ENCODE measurements around the gene SPATA31C2. TPM values are rescaled to one million over a fixed set of nuclear protein-coding genes. Genes with fewer than 3 reads are reported as not detected.
A peak's percentile ranks its signal among the peaks of the same experiment; 100 is the strongest.
"Not testable (repeated sequence)": the region's sequence is repeated elsewhere in the genome, so short reads cannot be mapped to it uniquely, and the experiment has no call there.

SPATA31C2 gene
- total RNA-seq, 1 experiment from 2014 or later: not detected

DNA sequence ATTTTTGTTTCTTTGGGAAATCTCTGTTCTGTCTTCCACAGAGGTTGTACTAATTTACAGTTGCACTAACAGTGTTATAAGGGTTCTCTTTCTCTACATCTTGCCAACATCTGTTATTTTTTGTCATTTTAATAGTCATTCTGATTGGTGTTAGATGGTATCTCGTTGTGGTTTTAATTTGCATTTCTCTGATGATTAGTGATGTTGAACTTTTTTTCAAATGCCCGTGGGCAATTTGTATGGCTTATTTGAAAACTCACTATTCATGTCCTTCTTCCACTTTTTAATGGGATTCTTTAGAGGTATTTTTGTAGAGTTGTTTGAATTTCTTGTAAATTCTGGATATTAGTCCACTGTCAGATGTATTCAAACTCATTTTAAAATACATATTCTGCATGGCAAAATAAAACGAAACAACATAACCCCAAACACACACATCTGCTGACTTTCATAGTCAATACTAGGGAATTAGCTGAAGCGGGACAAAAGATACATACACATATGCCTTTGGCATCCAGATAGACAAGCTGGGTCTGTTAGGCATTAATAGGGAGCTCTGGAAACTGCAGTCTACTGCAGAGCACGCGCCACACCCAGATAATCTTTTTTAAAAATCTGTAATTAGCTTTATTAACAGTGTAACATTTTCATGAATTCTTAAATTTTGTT, 5.8 kb upstream of the SPATA31C2 start:
- in situ Hi-C loops (cut with HindIII; ENCODE audit: low pct_unique_long_range_greater_than_20kb, low sequenced_read_pairs): no loop called here
- no peak for DNase-seq (ENCODE audit: low read depth, low spot score)

DNA sequence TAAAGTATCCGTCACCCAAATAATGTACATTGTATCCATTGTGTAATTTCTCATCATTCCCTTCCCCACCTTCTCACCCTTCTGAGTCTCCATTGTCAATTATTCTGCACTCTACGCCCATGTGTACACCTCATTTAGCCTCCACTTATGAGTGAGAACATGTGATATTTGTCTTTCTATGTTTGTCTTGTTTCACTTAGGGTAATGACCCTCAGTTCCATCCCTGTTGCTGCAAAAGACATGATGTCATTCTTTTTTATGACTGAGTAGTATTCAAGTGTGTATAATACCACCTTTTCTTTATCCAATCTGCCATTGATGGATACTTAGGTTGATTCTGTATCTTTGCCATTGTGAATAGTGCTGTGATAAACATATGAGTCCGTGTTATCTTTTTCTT, 4.9 kb upstream of the SPATA31C2 start:
- in situ Hi-C loops (cut with HindIII; ENCODE audit: low pct_unique_long_range_greater_than_20kb, low sequenced_read_pairs): no loop called here
- DNase-seq (ENCODE audit: low read depth, low spot score): peak; percentile 57

DNA sequence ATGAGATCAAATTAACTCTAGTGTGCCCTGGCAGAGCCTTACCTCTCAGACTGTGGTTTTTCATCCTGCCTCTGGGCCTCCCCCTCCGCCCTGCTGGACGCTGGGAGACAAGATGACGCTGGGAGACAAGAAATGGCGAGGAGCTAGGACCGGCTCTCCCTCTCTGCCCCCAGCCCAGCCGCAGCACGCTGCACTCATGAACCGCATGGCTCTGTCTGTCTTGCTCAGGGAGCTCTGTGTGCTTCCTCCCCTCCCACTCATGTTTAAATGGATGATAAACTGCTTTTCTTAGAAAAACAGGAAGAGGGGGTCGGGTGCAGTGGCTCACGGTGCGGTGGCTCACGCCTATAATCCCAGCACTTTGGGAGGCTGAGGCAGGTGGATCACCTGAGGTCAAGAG, 4.7 kb downstream of the SPATA31C2 start:
- in situ Hi-C loops (cut with HindIII; ENCODE audit: low pct_unique_long_range_greater_than_20kb, low sequenced_read_pairs); DNase-seq (ENCODE audit: low read depth, low spot score): not testable (repeated sequence)

DNA sequence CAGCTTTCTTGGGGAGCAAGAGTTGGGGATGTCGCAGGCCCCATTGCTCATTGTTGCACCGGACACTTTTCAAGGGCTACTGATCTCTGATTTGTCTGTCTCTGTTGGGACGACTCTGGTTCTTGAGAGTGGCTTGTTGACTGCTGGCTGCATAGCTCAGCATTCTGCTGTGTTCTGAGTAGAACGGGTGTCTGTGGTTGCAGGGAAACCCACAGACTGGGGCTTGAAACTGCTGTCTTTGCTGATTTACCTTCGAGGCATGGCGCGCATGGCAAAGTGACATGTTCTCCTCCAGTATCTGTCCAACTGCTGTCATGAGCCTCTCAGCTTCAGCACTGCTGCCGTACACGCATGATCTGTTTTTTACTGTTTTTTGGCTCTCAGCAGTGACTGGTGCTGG, 8.7 kb downstream of the SPATA31C2 start:
- in situ Hi-C loops (cut with HindIII; ENCODE audit: low pct_unique_long_range_greater_than_20kb, low sequenced_read_pairs): not testable (repeated sequence)

DNA sequence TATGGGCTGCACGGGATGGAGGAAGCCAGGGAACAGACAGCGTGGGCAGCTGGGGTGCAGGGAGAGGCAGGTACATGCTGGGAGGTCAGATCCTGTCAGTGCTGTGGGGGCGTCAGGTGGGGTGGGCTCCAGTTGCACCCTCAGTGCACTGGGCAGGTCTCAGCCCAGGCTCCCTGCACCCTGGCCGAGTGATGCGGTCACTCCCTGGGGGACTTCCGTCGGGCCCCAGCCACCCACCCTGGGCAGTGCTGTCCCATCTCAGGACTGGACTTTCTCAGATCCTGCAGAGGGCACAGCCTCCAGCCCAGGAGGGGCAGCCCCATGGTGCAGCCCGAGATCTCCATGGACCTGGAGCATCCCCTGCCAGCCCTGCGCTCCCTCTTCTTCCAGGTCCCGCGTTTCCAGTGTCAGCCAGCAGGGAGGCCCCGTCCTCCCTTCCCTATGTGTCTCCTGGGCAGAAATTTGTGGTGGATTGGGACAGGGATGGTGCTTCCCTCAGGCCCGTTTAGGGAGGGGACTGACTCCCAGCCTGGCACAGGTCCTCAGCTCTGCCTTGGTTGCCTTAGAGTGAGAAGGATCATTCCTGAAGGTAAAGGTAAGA, 10.5 kb downstream of the SPATA31C2 start:
- DNase-seq (ENCODE audit: low read depth, low spot score); in situ Hi-C loops (cut with HindIII; ENCODE audit: low pct_unique_long_range_greater_than_20kb, low sequenced_read_pairs): not testable (repeated sequence)

More for the DNA sequence above, 8.7 kb downstream of the SPATA31C2 start:
- not testable (repeated sequence) for DNase-seq (ENCODE audit: low read depth, low spot score)

DNA sequence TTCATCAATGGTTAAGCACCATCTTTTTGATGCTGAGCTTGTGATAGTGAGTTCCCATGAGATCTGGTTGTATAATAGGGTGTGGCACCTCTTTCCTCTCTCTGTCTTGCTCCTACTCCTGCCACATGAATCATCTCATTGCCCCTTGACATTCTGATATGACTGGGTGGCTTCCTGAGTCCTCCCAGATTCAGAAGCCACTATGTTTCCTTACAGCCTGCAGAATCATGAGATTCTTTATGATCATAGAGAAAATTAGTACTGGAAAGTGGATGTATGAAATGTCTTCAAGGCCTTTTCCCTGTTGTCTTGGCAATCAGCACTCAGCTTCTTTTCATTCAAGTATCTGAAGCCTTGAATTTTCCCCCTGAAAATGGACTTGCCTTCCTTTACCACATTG, 14.9 kb downstream of the SPATA31C2 start:
- in situ Hi-C loops (cut with HindIII; ENCODE audit: low pct_unique_long_range_greater_than_20kb, low sequenced_read_pairs): not testable (repeated sequence)

DNA sequence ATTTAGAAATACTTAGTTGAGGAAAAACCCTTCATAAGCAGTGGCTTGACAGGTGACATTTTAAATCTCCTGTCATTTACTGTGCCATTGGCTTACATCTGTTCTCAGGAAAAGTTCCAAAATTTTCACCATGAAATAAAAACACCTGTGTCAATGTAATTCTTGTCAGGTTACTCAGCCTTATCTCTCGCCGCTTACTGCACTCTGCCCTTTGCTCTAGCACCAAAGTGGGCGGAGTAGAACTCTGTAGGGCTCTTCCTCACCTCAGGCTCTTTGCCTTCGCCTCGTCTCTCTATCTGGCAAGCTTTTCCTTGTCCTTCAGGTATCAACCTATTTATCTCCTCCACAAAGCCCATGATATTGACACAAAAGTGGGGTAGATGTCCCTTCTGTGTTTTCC, 20.2 kb downstream of the SPATA31C2 start:
- in situ Hi-C loops (cut with HindIII; ENCODE audit: low pct_unique_long_range_greater_than_20kb, low sequenced_read_pairs); DNase-seq (ENCODE audit: low read depth, low spot score): not testable (repeated sequence)

More for the DNA sequence above, 14.9 kb downstream of the SPATA31C2 start:
- DNase-seq (ENCODE audit: low read depth, low spot score): not testable (repeated sequence)

DNA sequence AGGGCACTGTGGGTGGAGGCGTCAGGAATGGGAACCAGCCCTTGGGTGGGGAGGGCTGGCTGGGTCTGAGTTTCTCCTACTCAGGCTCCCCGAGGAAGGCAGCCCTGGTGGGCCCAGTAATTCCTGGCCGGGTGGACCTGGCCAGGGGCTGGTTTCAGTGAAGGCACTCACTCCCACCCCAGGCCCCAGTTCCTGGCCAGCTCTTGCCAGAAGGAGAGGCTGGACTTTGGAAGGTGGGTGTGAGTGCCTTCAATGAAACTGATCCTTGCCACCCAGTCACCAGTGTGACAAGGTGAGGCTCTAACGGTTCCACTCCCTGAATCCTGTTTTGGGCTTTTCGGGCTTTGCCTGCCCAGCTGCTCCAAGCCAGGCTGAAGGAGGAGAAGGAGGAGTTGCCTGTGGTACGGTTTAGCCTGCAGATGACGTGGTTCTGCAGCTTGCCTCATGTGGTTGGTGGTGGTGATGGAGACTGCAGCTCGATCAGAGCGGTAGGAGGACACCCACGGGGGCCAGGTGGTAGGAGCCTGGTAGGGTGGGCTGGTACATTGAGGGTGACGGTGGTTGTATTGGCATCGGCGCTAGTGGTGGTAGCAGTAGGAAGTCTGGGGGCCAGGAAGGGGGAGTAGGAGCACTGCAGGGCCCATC, 23.2 kb downstream of the SPATA31C2 start:
- DNase-seq (ENCODE audit: low read depth, low spot score); in situ Hi-C loops (cut with HindIII; ENCODE audit: low pct_unique_long_range_greater_than_20kb, low sequenced_read_pairs): not testable (repeated sequence)

DNA sequence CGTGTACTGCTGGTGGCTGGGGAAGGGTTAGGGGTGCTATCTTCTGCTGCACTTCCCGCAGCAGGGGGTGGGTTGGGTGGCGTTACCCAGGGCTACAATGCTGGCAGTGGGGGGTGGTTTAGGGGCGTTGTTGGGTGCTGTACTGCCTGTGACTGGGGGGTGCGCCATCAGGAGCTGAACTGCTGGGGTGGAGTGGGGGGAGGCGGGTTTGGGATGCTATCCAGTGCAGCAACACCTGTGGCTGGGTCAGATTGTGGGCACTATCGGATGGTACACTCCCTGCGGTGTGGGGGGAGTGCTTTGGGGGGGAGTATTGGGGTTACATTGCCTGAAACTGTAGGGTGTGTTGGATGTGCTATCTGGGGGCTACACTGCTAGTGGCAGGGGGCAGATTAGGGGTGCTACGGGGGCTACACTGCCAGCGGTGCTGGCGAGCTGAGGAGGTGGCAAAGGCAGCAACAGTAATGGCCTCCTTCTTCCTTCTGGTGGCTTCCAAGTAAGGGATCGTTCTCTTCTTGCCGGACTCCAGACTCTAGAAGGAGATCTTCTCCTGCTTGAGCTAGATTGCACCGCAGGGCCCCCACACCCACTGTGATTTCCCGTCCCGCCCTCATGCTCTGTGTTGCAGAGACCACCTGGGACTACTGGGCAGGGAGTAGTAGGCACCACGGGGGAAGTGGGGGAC, 23.9 kb downstream of the SPATA31C2 start:
- DNase-seq (ENCODE audit: low read depth, low spot score); in situ Hi-C loops (cut with HindIII; ENCODE audit: low pct_unique_long_range_greater_than_20kb, low sequenced_read_pairs): not testable (repeated sequence)

DNA sequence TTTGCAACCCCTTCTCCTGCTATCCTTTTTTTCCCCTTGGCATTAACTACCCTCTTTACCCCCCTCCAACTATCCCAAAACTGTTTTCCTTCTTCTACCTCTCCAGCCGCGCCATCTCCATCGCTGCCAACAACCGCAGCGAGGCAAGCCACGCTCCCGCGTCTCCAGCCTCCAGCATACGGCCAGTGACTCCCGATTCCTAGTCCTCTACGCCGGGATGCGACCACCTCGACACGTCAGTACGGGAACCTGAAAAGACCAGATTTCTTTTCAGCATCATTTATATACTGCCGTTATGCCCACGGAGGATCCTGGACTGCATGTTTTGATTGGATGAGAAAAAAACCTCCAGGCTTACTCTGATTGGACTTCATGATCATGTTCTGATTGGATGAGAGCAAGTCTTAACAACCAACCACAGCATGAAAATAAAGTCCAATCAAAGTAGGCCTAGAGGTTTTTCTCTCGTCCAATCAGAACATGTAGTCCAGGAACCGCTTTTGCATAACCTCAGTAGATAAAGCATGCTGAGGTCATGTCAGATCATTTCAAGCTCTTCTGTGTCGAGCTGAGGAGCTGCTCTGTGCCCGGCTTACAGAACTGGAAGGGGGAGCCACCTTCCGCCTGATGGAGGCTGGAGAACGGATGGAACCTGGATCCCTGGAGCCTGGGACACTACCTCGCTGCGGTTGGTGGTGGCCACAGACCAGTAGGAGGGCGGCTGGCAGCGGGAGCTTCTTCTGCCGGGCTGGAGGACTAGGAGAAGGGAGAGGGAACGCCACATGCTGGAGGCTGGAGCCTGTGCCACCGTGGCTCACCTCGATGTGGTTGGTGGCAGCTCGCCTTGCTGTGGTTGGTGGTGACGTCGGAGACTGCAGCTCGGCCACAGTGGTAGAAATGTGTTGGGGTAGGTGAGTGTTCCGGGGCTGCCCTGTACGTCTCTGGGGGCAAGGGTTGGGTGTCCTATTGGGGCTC, 24.8 kb downstream of the SPATA31C2 start:
- DNase-seq (ENCODE audit: low read depth, low spot score); in situ Hi-C loops (cut with HindIII; ENCODE audit: low pct_unique_long_range_greater_than_20kb, low sequenced_read_pairs): not testable (repeated sequence)

DNA sequence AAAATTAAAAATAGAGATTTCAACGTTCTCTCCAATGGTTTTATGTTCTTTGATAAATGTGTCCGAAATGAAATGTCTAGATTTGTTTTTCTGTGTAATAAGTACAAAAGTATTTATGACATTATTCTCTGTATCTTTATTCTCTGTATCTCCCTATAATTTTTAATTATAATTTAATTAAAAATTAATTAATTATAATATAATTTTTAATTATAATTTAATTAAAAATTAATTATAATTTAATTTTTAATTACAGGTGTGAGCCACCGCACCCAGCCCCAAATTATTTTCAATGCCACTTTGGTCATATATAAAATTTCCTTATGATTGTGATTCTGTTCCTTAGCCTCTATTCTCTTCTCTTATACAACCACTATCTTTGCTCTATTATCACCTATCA, 28.2 kb downstream of the SPATA31C2 start:
- in situ Hi-C loops (cut with HindIII; ENCODE audit: low pct_unique_long_range_greater_than_20kb, low sequenced_read_pairs): no loop called here
- no peak for DNase-seq (ENCODE audit: low read depth, low spot score)

DNA sequence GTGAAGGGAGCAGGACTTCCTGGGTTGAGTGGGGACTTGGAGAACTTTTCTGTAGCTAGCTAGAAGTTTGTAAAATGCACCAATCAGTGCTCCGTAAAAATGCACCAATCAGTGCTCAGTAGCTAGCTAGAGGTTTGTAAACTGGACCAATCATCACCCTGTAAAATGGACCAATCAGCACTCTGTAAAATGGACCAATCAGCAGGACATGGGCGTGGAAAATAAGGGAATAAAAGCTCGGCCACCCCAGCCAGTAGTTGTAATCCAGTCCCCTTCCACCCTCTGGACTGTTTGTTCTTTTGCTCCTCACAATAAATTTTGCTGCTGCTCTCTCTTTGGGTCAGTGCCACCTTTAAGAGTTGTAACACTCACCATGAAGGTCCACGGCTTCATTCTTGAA, 29.5 kb downstream of the SPATA31C2 start:
- DNase-seq (ENCODE audit: low read depth, low spot score): no peak
- in situ Hi-C loops (cut with HindIII; ENCODE audit: low pct_unique_long_range_greater_than_20kb, low sequenced_read_pairs): no loop called here

DNA sequence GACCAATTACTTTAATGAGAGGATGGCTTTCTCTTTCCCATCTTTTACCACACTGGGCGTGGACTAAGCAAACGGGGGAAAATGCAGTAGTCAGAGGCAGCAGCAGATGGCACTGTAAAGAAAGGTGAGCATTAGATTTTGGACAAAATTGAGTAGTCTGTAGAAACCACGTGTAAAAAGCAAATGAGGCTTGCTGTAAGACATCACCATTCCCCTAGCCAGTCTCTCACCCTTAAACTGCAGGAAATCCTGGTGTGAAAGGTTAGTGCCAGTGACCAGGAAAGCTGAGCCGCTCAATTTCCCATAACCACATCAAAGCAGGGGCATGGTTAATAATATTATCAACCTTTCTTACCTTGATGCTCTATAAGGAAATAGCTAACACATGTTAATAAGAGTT, 31.8 kb downstream of the SPATA31C2 start:
- in situ Hi-C loops (cut with HindIII; ENCODE audit: low pct_unique_long_range_greater_than_20kb, low sequenced_read_pairs): no loop called here
- DNase-seq (ENCODE audit: low read depth, low spot score): peak; percentile 44

DNA sequence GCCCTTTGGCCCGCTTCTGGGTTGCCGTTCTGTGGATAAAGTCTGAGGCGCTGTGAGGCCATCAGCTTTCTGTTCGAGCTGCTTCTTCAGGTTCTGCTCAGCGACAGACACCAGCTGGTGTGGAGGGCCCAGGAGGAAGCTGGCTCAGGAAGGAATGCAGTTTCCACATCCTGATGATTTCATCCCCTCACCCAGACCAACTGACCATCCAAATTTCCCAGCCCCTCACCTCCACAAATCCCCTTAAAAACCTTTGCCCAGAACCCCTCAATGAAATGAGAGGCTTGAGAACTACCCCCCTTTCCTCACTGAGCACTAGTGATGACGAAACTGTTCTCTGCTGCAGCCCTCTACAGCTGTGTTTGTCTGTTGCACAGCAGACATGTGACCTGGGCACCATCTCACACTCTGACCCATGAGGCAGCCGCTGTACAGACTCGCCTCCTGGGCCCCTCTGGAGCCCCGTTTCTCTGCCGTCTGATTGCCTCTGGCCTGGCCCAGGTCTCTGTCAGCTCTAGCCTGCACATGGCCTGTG, 45.4 kb downstream of the SPATA31C2 start:
- in situ Hi-C loops (cut with HindIII; ENCODE audit: low pct_unique_long_range_greater_than_20kb, low sequenced_read_pairs): no loop called here
- no peak for DNase-seq (ENCODE audit: low read depth, low spot score)

DNA sequence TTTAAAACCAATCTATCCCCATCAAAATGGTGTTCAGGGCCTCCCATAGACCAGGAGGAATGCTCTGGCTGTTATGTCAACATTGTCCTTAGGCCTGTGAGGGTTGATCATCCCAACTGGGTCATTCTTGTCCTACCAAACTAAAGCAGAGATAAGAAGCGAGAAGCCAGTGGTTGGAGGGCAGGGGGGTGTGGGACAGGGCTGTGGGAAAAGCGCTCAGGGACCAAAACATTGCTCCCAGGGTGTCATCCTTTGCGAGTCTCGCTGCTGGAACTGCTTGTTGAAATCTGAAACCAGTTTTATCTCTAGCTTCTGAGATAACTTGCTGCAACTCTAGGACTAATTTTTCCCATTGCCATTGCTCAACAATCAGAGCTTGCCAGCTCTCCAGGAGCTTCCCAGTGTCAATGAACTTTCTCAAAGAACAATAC, 48.1 kb downstream of the SPATA31C2 start:
- in situ Hi-C loops (cut with HindIII; ENCODE audit: low pct_unique_long_range_greater_than_20kb, low sequenced_read_pairs): no loop called here
- no peak for DNase-seq (ENCODE audit: low read depth, low spot score)

DNA sequence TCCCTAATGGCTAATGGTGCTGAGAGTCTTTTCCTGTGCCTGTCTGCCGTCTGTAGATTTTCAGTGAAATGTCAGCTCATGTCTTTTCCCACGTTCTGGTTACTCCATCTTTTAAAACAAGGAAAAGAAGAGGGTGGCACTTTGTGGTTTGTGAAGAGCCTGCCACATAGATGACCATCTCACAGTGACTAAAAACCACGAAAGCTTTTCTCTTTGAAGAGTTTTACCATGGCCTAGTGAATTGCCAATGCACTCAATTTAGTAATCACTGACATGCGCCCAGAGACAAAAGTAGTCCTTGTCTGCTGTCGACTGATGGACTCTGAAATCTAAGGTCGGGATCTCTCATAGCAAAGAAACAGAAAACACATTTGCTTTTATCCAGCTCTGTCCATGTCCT, 50.4 kb downstream of the SPATA31C2 start:
- no peak for DNase-seq (ENCODE audit: low read depth, low spot score)
- in situ Hi-C loops (cut with HindIII; ENCODE audit: low pct_unique_long_range_greater_than_20kb, low sequenced_read_pairs): no loop called here

DNA sequence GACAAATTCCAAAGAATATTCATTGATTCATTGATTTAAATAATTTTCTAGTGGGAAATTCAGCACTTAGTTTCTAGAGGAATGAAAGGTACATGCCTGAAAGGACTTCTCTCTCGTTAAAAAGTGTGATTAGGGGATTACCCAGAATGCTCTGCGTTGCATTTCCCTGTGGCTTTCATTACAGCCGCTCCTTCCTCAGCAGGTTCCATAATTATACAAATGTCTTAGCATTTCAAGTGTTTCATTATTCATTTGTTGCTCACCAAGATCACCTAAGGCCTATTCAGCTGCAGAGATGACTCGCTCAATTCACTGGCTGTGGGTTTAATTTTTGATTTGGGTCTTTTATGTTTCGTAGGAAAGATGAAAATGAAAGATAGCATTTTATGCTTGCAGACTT, 52.8 kb downstream of the SPATA31C2 start:
- DNase-seq (ENCODE audit: low read depth, low spot score): no peak
- in situ Hi-C loops (cut with HindIII; ENCODE audit: low pct_unique_long_range_greater_than_20kb, low sequenced_read_pairs): no loop called here

Data from SK-MEL-5 (cell line).